Dedifferentiated amniotic fluid mesenchymal stem cell (primary cell): ENCODE measurements around the gene MSH5.
"Not testable (repeated sequence)": the region's sequence is repeated elsewhere in the genome, so short reads cannot be mapped to it uniquely, and the experiment has no call there.

Experiments
- DNase-seq: peaks from one replicate; pipeline ENCODE4 v3.0.0-alpha.2; 2016; ENCODE audit errors: extremely low spot score

Gene MSH5

DNA sequence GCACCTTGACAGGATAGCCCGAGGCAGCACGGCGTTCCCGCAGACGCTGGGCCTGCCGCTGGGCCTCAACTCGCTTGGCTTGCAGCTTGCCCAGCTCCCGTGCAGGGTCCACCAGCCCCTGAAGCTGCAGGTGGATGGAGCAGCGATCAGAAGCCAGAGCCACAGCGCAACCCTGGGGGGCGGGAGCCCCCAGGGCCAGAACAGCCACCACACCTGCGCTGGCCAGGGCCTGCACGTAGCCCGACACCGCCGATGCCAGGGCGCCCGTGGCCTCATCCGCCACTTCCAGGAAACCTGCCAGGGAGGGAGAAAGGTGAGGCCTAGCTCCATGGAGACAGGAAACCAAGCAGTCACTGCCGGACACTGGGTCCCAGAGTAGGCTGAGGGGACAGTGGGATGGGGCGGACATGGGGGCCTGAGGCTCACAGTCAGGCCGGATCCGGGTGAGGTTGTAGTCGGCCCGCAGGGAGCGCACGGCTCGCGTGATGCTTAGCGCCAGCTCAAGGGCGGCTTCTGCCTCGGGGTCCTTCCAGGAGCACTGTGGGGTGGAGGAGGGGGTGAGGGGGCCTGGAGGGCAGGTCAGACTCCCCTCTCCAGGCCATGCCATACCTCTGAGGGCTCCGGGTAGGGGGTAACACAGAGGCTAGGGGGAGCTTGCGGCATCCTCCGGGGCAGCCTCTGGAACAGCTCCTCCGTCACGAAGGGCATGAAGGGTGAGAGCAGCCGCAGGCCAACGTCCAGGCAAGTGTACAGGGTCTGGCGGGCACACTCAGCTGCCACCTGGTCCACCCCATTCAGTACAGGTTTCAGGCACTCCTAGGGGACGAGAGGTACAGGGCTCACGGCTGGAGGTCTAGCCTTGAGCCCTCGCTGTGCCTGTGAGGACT lies 39.4 kb downstream of the MSH5 start:
- no peak for DNase-seq

DNA sequence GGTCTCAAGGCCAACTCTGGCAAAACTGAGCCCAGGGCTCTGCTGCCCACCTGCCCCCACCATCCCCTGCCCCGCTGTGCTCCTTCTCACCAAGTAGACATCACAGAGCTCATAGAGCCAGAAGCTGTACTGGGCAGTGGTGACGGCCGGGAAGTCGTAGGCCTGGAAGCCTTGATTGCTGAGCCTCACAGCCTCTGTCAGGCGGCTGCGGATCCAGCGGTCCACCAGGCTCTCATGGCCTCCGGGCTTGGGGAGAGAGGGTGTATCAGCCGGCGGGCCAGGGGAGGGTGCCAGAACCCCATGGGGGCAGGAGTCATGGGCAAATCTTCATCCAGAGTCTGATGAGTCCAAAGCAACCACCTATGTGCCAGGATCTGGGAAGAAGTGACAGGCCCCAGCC lies 40.1 kb downstream of the MSH5 start:
- DNase-seq: no peak

DNA sequence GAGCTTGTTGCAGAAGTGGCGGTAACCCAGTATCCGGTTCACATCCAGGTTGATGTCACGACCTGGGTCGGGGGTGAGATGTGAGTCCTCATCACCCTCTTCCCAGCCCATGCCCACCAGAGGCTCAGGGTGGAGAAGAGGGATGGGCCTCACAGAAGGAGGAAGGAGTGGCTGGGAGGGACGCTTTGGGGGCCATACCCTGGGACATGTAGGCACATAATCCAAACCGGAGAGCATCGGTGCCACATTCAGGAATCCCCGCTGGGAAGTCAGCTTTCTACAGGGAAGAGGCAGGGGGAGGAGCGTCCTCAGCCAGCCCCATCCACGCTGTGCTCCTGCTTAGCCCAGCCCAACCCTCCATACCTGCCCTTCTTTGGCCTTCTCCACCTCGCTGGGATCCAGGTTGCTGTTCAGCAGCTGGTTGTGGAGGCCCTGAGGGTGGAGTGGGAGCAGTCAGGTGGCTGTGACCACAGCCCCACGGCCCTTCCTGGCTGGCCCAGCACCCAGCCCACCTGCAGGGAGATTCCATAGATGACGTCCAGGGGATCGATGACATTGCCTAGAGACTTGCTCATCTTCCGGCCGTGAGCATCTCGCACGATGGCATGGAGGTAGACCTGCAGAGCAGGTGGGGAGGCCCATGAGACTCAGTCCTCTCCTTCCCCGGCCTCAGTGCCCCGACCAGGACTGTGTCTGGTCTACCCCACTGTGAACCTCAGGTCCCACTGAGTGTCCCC lies 40.9 kb downstream of the MSH5 start:
- no peak for DNase-seq

DNA sequence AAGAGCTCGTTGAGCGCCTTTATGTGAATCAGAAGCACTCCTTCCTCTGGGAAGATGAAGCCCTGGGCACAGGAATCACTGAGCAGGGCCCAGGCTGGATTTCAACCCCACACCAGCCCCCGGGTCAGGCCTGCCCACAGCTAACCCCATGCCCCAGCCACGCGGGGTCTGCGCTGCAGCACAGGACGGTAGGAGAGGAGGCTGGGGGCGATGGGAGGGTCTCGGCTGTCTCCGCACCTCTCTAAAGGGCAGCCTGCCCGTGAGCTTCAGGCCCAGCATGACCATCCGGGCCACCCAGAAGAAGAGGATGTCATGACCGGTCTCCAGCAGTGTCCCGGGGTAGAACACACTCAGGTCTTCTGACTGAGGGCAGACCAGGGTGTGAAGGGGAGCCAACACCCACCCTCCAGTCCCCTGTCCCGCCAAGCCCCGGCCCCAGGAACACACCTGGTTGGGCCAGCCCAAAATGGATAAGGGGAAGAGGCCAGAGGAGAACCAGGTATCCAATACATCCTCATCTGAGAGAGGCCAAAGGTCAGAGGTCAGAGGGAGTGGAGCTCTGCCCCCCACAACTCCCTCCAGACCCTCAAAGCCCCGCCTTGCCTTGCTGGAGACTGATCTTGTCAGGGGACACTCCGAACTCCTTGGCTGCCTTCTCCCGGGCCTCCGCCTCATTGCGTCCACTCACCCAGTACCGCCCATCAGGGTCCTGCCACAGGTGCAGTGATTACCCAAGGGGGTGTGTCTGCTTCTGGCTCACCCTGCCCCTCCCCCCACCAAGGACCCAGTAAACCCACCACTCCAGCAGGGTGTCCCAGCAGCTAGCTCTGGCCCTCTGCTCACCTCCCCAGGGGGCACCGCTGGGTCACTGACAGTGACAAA lies 41.7 kb downstream of the MSH5 start:
- no peak for DNase-seq

DNA sequence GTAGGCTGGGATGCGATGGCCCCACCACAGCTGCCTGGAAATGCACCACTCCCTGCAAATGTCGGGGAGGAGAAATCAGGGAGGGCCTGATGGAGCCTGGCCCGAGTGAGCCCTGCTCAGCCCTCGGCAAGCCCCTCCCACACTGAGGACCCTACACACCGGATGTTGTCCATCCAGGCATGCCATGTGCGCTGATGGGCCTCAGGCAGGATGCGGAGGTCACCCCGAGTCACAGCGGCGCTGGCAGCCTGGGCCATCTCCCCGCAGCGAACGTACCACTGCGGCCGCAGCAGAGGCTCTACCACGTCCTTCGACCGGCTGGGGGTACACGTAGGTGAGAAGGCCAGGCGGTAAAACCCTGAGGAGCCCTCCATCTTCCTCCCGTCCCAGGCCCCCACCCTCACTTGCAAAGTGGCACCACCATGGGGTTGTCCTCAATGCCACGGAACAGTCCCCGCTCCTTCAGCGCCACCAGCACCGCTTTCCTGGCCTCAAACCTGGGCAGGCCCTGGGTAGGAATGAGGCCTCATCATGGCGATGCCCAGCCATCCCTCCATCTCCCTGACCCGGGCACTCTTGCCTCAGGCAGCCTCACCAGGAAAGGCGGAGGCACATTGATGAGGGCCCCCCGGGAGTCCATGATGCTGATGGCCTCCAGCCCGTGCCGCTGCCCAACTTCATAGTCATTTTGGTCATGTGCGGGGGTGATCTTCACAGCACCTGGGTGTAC lies 42.5 kb downstream of the MSH5 start:
- no peak for DNase-seq

DNA sequence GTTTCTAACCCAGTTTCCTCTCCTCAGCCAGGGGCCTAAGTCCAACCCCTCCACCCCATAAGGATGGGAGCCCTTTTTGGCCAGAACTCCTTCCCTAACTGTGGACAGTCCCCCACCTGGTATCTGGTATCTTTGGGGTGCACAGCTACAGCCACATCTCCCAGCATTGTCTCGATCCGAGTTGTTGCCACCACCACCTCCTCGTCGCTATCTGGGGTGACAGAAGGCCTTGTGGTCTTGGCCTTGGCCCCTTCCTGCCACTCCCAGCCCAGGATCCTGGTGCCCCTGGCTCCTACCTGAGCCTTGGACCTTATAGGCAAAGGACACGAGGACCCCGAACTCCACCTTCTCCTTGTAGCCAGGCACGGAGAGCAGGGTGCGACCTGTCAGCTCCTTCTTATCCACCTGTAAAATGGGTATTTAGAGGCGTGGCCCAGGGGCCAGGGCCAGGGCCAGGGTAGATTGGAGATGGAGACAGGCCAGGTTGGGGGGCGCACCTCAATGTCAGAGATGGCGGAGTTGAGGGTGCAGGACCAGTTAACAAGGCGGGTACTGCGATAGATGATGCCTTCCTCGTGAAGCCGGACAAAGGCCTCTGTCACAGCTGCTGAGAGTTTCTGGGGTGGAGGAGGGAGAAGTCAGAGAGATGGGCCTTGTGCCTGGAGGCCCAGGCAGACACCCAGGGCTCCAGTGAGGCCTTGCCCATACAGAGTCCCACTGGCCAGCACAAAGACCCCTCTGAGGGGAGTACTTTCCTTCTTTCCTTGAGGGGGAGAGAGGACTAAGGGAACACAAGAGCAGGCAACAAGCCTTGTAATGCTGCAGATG lies 44.5 kb downstream of the MSH5 start:
- no peak for DNase-seq

DNA sequence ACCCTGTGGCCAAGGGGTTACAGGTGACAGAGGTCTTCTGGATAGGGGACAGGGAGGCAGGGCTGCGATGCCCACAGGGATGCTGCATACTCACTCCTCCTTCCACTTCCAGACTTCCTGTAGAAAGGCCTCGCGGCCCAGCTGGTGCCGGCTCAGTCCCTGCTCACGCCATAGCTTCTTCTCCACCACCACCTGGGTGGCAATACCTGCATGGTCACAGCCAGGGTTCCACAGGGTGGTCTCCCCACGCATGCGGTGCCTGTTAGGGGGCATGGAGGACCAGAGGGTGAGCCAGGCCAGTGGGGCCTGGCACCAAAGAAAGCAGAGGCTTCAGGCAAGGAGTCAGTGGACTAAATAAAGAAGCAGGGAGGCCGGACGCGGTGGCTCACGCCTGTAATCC lies 45.7 kb downstream of the MSH5 start:
- DNase-seq: no peak

DNA sequence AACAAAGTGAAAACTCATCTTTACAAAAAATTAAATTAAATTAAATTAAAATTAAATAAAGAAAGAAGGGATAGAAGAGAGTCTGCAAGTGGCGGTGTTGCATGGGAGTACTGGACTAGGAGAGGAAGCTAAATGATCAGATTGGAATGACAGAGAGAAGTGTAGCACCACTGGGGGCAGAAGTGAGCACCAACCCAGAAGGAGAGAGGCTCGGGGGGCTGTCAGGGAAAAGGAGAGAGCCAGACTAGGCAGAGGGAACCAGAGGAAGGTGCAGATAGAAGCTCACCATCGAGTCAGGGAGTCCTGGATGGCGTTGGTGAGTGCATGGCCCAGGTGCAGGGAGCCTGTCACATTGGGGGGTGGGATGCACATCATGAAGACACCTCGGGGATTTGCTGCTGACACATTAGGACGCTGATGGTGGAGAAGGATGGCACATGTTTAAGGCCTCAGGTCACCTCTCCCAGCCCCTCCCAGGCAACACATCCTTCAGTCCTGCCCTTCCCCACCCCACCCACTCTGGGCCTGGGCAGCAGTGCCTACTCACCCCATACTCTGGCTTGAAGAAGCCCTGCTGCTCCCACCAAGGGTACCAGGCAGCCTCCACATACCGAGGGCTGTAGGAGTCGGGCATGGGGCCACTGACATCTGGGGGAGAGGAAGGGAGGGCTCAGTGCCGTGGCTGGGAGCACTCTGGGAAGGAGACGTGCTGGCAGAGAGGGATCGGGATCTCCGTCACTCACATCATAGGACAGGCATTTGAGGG lies 51.7 kb downstream of the MSH5 start:
- DNase-seq: peak; percentile 40

DNA sequence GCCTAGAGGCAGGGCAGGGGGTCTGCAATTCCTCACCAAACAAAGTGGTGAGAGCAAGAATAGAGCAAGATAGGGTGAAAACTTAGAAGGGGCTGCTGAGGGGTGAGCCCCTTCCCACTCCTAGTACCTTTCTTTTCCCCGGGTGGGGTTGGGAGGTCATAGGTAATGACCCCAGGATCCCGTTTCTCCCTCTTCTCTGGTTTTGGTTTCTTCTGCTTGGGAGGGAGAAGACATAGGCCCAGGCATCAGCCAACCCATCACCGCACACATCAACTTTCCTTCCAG lies 52.2 kb downstream of the MSH5 start:
- DNase-seq: no peak

DNA sequence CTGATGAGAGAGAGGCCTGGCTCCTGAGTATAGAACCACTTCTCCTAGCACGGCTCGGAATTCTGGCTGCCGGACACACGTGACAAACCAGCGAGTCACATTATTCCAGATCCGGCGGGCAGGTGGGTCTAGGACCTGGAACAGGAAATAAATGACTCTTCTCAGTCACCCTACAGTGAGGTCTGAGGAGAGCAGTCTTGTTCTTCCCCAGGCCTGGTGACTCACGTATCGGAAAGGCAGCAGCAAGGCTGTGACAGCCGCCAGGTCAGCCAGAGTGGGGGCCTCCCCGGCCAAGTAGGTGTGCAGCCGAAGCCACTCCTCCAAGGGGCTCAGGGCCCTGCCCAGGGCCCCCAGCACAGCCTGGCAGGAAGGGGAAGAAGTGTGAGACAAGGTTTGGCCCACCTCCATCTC lies 53.0 kb downstream of the MSH5 start:
- no peak for DNase-seq

DNA sequence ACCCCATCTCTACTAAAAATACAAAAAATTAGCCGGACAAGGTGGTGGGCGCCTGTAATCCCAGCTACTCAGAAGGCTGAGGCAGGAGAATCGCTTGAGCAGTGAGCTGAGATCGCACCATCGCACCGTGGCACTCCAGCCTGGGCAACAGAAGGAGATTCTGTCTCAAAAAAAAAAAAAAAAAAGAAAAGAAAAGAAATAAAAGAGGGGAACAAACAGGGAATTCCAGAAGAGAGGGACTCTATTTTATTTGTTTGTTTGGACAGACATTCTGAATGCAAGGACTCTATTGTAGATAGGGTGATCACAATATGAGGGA lies 54.1 kb downstream of the MSH5 start:
- DNase-seq: not testable (repeated sequence)

DNA sequence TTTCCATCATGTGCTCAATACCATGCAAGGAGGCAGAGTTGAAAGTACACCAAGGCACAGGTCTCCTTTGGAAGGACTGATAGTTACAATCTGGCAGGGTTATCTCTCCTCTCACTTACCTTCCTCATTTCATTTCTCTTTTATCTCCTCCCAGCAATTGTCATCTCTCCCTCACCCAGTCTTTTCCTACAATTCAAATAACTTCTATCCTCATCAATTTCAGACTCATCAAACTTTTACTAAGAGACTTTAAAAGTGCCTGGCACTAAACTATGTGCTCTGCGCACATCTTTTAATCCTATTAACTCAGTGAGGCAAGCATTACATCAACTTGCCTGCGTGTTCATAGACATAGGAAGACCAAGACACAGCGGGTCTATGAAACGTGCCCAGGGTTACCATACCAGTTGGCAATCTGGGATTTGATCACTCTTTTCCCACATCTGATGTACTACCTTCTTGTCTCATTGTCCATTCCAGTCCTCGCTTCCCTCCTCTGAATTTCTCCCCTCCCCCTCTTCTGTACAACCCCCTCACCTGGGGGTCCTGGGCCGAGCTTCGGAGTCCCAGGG lies 54.6 kb downstream of the MSH5 start:
- peak; percentile 38 for DNase-seq

DNA sequence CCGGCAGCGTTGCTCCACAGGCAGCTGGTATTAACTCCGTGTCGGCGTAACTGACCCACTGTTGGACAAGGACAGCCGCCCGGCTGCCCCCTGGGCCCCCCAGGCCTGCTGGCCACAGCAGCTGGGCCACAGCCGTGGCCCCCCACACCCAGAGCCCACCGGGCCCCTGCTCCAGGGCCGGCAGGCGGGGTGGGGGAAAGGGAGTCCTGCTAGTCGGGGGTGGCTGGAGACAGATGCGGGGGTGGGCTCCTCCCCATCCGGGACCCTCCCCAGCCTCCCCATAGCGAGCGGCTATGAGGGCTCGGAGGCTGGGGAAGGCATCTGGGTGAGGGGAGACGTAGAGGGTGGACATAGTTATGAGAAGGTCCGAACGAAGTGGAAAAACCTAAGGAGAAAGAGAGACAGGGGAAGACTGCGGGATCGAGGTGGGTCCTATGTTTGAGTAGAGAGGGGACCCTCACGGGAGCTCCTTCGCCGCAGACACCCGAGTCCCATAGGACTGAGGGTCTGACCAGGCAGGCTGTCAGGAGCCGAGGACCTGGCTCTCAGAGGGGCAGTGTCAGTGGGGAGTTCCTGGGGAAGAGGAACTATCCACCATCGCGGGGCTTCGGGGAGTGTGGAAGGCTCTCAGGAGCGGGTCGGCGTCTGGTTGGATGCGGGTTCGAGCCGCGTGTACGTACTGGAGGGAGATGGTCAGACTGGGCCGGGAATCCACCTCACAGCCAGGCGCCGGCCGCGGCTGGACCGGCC lies 55.2 kb downstream of the MSH5 start:
- DNase-seq: no peak

DNA sequence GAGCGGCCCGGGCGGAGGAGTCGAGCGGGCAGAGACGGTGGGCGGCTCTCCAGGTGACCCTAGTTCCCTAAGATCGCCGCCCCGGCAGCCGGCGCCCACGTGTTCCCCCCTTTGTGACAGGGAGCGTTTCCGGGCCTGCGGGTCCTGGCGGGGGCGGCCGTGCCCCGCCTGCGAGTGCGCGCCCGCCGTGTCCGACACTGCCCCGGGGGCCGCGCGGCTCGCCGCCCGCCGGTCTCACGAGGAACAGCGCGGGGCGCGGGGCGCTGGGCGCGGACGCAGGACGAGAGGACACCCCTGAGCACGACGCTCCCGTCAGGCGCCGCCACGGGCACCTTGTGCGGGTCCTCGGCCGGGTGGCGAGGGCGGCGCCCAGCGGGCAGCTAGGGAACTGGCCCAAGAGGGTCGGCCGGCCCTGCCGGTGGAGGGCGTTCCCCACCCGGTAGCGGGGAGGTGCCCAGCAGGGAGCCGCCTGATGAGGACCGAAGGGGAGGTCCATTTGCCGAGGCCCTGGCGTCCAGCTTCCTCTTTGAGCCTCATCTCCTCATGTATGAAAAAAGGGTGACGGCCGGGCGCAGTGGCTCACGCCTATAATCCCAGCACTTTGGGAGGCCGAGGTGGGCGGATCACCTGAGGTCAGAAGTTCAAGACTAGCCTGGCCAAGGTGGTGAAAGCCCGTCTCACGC lies 56.0 kb downstream of the MSH5 start, which contains the start of gene VARS1:
Gene VARS1 (minus strand): TSS at position 137 of the 683 bp plus-strand sequence. CDS start 535 bp downstream, outside the sequence.
- peak; percentile 79 for DNase-seq

DNA sequence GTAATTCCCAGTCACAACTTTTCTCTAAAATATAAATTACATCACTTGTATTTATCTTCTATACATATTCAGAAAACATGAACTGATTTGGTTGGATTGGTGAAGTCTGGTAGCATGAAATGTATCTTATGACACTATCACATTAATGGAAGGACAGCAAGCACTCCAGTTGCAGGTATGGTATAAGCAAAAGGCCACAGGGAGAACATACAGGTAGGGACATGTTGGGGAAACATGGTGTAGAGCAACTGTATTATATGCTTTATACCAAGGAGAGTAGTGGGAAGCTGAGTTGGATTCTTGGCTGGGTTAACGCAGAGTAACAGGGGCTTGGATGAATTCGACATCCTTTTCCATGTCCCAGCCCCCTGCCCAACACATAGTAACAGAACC lies 57.2 kb downstream of the MSH5 start:
- DNase-seq: no peak

DNA sequence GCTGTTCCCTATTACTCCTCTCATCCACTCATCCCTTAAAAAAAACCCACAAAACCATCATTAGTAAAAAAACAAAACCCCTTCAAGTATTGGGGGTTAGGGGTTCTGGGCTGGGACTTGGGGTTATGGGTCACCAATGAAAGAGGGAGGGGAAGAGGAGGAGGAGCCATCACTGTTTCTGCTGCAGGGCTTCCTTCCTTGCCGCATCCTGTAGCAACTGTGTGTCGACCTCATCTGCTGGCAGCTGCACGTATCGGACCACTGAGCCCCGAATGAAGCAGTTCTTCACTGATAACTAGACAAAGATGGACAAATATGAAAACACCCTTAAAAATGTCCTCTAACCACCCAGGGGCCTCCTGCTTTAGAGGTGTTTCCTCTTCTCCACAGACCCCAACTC lies 57.8 kb downstream of the MSH5 start:
- no peak for DNase-seq

DNA sequence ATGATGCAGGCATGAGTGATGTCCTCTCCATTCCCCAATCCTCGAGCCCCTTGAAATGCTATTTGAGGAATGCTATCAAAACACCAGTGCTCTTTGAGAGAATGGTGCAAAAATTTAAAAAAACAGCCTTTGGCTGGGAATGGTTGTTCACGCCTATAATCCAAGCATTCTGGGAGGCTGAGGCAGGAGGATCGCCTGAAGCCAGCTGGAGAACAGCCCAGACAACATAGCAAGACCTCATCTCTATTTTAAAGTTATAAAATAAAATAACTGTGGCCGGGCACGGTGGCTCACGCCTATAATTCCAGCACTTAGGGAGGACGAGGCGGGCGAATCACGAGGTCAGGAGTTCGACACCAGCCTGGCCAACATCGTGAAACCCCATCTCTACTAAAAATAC lies 60.0 kb downstream of the MSH5 start:
- no peak for DNase-seq
